SK-N-MC (cell line): ENCODE measurements around the gene SPRR3.

Source experiments
- DNase-seq: peaks from one replicate; pipeline ENCODE4 v3.0.0-alpha.2; 2011; ENCODE audit warnings: low read depth, low spot score
- H3K27ac ChIP-seq: fragments of 200-600 bp; sonication (generic); 2 replicates; pipeline ENCODE4 v1.5.1; 2016; ENCODE audit warnings: mixed run types
- H3K36me3 ChIP-seq: fragments of 200-600 bp; sonication (generic); 2 replicates; pipeline ENCODE4 v1.6.1; 2017; ENCODE audit warnings: antibody characterized with exemption, low read length, mixed read lengths; ENCODE audit not compliant: insufficient read depth
- H3K4me3 ChIP-seq: fragments of 200-600 bp; sonication (generic); 2 replicates; pipeline ENCODE4 v1.5.1; 2016
- H3K9ac ChIP-seq: fragments of 200-600 bp; sonication (generic); 2 replicates; pipeline ENCODE4 v1.8.0; 2017; ENCODE audit warnings: mixed run types, mixed read lengths; ENCODE audit not compliant: insufficient read length
- H3K9me3 ChIP-seq: fragments of 200-600 bp; sonication (generic); 2 replicates; pipeline ENCODE4 v1.6.1; 2017; ENCODE audit warnings: low read depth, mild to moderate bottlenecking, antibody characterized with exemption, low read length, moderate library complexity, mixed read lengths
- EZH2 ChIP-seq: fragments of 200-600 bp; sonication (generic); IDR thresholded peaks from one replicate; pipeline ENCODE4 v1.6.1; 2017; ENCODE audit warnings: antibody characterized with exemption
- FOXP2 ChIP-seq: optimal IDR thresholded peaks from 2 replicates; pipeline ENCODE3; 2011; ENCODE audit warnings: mild to moderate bottlenecking, moderate library complexity; ENCODE audit not compliant: insufficient read depth; ENCODE audit errors: extremely low read length, control extremely low read depth
- POLR2AphosphoS5 ChIP-seq: IDR thresholded peaks from 2 replicates; pipeline ENCODE4 v1.6.1; 2012; ENCODE audit warnings: mild to moderate bottlenecking, low read depth, low read length, borderline replicate concordance

SPRR3 gene

DNA sequence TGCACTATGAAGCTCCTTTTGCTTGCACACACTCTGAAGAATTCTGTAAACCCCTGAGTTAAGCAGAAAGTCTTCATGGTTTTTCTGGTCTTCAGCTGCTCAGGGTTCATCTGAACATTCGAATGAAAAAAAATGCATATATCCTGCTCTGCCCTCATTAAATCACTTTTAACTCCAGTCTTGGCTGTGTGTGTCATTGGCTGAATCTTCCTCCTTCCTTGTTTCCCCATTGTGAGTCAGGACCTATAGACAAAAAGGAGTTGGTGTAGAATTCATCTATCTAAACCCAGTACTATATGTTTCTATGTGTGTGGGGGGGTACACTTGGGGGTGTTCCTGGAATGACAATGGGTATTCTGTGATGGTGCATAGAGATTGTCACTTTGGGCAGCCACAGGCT lies 22.9 kb downstream of the SPRR3 start:
- Histone ChIP-seq H3K4me3 (no peak overlapping the region), H3K9me3 (no peaks in the 10 kb centered on the region), H3K9ac (no peak overlapping the region), H3K27ac (no peak overlapping the region), H3K36me3 (no peaks in the 10 kb centered on the region)
- no peak for DNase-seq
- TF ChIP-seq FOXP2 (no peak), EZH2 (no peak), POLR2AphosphoS5 (no peak)

- no peak for TF ChIP-seq EZH2
Measured at GRCh38 chr1:153025797-153026196, 24.2 kb downstream of the SPRR3 start.

GRCh38 chr1:153028766-153029165 lies 27.2 kb downstream of the SPRR3 start:
- Histone ChIP-seq H3K27ac (no peak overlapping the region), H3K9ac (no peak overlapping the region), H3K9me3 (no peaks in the 10 kb centered on the region), H3K4me3 (no peak overlapping the region), H3K36me3 (no peaks in the 10 kb centered on the region)
- TF ChIP-seq FOXP2: no peak
- no peak for TF ChIP-seq EZH2
- TF ChIP-seq POLR2AphosphoS5: no peak
- no peak for DNase-seq

More at GRCh38 chr1:153025797-153026196, 24.2 kb downstream of the SPRR3 start:
- no peaks in the 10 kb centered on the region for H3K9me3 ChIP-seq
- no peak overlapping the region for H3K4me3 ChIP-seq
- H3K27ac ChIP-seq: no peak overlapping the region
- no peak overlapping the region for H3K9ac ChIP-seq
- H3K36me3 ChIP-seq: no peaks in the 10 kb centered on the region
- no peak for DNase-seq

GRCh38 chr1:153030895-153031294 lies 29.3 kb downstream of the SPRR3 start, which contains the start of gene SPRR1B:
Gene SPRR1B, plus strand, starts transcription at chr1:153031203. Its CDS starts 1,143 bp downstream, at chr1:153032346.
- Histone ChIP-seq H3K36me3 (no peaks in the 10 kb centered on the region), H3K27ac (no peak within 1 kb of the TSS), H3K9ac (no peak within 1 kb of the TSS), H3K9me3 (no peaks in the 10 kb centered on the region), H3K4me3 (no peak within 1 kb of the TSS)
- DNase-seq: no peak
- no peak for TF ChIP-seq EZH2
- TF ChIP-seq POLR2AphosphoS5: no peak
- TF ChIP-seq FOXP2: no peak

DNA sequence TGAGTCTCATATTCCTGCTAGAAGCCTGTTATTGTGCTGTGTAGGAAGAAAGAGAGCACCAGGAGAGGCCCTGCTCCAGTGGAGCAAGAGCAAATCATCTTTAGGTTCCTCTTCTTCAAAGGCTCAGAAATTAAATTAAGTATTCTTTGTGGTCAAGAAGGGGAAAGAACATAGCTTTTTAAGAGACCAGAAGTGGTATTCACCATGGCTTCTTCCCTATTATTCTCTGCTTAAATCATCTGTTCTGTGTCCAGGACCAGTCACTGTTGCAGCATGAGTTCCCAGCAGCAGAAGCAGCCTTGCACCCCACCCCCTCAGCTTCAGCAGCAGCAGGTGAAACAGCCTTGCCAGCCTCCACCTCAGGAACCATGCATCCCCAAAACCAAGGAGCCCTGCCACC lies 30.5 kb downstream of the SPRR3 start:
- H3K9me3 ChIP-seq: no peaks in the 10 kb centered on the region
- no peak for DNase-seq
- no peak overlapping the region for H3K4me3 ChIP-seq
- H3K9ac ChIP-seq: no peak overlapping the region
- H3K36me3 ChIP-seq: no peaks in the 10 kb centered on the region
- TF ChIP-seq POLR2AphosphoS5 (no peak), EZH2 (no peak), FOXP2 (no peak)
- no peak overlapping the region for H3K27ac ChIP-seq

GRCh38 chr1:153032677-153033308 lies 31.2 kb downstream of the SPRR3 start:
- H3K4me3 ChIP-seq: no peak overlapping the region
- H3K9me3 ChIP-seq: no peaks in the 10 kb centered on the region
- H3K36me3 ChIP-seq: no peaks in the 10 kb centered on the region
- TF ChIP-seq EZH2: no peak
- H3K9ac ChIP-seq: no peak overlapping the region
- no peak for DNase-seq
- H3K27ac ChIP-seq: no peak overlapping the region

- no peak overlapping the region for H3K4me3 ChIP-seq
- H3K27ac ChIP-seq: no peak overlapping the region
- no peak for TF ChIP-seq FOXP2
- TF ChIP-seq EZH2: no peak
- TF ChIP-seq POLR2AphosphoS5: no peak
- no peaks in the 10 kb centered on the region for H3K9me3 ChIP-seq
- no peak overlapping the region for H3K9ac ChIP-seq
- no peak for DNase-seq
- no peaks in the 10 kb centered on the region for H3K36me3 ChIP-seq
Measured at GRCh38 chr1:153035211-153035610, 33.7 kb downstream of the SPRR3 start.

DNA sequence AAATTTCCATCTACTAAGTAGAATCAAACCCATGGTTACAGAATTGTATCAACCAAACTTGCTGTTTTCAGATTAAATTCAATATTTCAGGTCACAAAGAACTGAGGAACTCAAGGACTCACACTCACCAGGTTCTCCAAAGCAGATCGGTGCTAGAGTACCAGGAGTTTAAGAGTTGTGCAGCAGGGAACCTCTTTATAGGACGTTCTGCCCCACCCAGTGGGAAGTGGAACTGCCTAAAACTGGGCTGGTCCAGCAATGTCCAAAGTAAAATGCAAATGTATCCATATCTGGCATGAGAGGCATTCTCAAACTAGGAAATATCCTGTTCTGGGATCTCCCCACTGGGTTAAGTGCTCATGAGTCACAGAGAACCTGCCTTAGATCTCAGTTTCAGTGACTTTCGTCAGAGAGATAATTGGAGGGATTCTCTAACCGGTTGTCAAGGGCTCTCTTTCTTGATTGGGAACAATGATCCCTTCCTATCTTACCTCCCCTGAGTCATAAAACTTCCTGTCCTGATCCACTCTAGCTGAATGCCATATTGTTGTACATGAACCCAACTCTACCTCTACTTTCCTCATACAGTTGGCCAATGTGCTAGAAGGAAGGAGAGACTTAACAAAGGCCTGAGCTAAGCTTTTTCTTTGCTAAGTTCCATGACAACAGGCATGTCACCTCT lies 39.5 kb downstream of the SPRR3 start, which contains the start of gene SPRR2D:
TSS of gene SPRR2D (minus strand) at position 171 of the 682 bp plus-strand sequence. CDS start 774 bp downstream, outside the sequence.
- no peaks in the 10 kb centered on the region for H3K36me3 ChIP-seq
- no peak within 1 kb of the TSS for H3K9ac ChIP-seq
- H3K27ac ChIP-seq: no peak within 1 kb of the TSS
- H3K4me3 ChIP-seq: no peak within 1 kb of the TSS
- no peaks in the 10 kb centered on the region for H3K9me3 ChIP-seq
- no peak for TF ChIP-seq FOXP2
- no peak for TF ChIP-seq POLR2AphosphoS5
- no peak for TF ChIP-seq EZH2
- DNase-seq: no peak

DNA sequence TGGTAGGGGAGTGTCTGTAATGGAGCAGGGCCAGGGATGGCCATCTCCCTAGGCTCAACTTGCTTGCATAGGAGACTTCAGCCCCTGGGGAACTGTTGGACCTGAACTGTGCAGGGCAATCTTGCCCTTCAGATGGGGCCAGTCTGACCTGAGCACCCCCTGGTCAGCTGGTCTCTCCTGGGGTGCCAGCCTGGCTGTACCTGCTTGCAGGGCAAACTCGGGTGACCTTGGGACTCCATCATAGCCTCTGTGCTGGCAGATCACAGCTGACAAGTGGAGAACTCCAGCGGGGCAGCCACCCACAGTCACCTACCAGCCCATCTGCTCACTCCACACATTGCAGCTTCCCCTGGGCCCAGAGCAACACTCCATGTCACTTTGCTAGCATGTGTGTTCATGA lies 47.7 kb downstream of the SPRR3 start:
- DNase-seq: no peak
- Histone ChIP-seq H3K27ac (no peak overlapping the region), H3K4me3 (no peak overlapping the region), H3K9me3 (no peaks in the 10 kb centered on the region), H3K9ac (no peak overlapping the region), H3K36me3 (no peaks in the 10 kb centered on the region)
- TF ChIP-seq FOXP2 (no peak), POLR2AphosphoS5 (no peak), EZH2 (no peak)
